Neural progenitor cell (in vitro differentiated cells): ENCODE results near the gene COL11A1.

Source experiments
- CTCF ChIP-seq: fragments of 200-600 bp; sonication (generic); IDR thresholded peaks from 2 replicates; pipeline ENCODE4 v1.5.1; 2017; ENCODE audit warnings: antibody characterized with exemption, mild to moderate bottlenecking
- EZH2 ChIP-seq: fragments of 200-600 bp; sonication (generic); IDR thresholded peaks from 2 replicates; pipeline ENCODE4 v1.6.1; 2017; ENCODE audit warnings: antibody characterized with exemption, mild to moderate bottlenecking, moderate library complexity

- TF ChIP-seq CTCF (no peak), EZH2 (no peak)
These were observed 188.7 kb downstream of the COL11A1 start for GRCh38 chr1:102919659-102920058.
